Left lung (tissue), 10 donors: ENCODE results near the gene HIP1. TPM values are rescaled to one million over a fixed set of nuclear protein-coding genes. Genes with fewer than 3 reads are reported as not detected.
A peak's percentile ranks its signal among the peaks of the same experiment; 100 is the strongest.

ENCODE experiments used
- ATAC-seq: fragments of 200-7000 bp; cut with Tn5 transposase; one replicate; pipeline ENCODE4 v1.9.1; 2020; ENCODE audit warnings: moderate library complexity
- DNase-seq, 4 donors: peaks; one replicate each; pipeline ENCODE4 v3.0.0-alpha.2; 2013 to 2020
- H3K27ac ChIP-seq, 2 donors: fragments of 200-600 bp; sonication (generic) in 1 of 2; one replicate each; pipeline versions ENCODE4 v1.5.0 to v1.8.0; 2020 to 2021
- H3K27me3 ChIP-seq, 2 donors: fragments of 200-600 bp; sonication (generic) in 1 of 2; one replicate each; pipeline versions ENCODE4 v1.5.0 to v1.8.0; 2020 to 2021
- H3K36me3 ChIP-seq, 2 donors: fragments of 200-600 bp; sonication (generic) in 1 of 2; one replicate each; pipeline versions ENCODE4 v1.5.0 to v1.8.0; 2020 to 2021
- H3K4me1 ChIP-seq, 2 donors: fragments of 200-600 bp; one replicate each; pipeline ENCODE4 v1.8.0; 2021
- H3K4me3 ChIP-seq, 2 donors: fragments of 200-600 bp; sonication (generic) in 1 of 2; one replicate each; pipeline versions ENCODE4 v1.5.0 to v1.8.0; 2020 to 2021; ENCODE audit warnings: mild to moderate bottlenecking in 1 of 2
- H3K9me3 ChIP-seq, 2 donors: fragments of 200-600 bp; sonication (generic) in 1 of 2; one replicate each; pipeline versions ENCODE4 v1.5.0 to v1.8.0; 2020 to 2021
- intact Hi-C, 2 donors: fragments of 100-400 bp; cut with DNase I; formaldehyde crosslinking; loops; one replicate each; pipeline versions ENCODE4 v1.11.2 to v1.14.2; 2022
- polyA plus RNA-seq, 6 donors: library from polyadenylated mRNA; unstranded; fragments of 120-200 nt; gene quantifications; one replicate each; pipeline ENCODE4 v1.2.1, GENCODE V29; 2013; ENCODE audit not compliant: insufficient read length in 6 of 6
- total RNA-seq, 2 donors: library from RNA; stranded (reverse); fragmentation: NEBNext Ultra II Directional; extraction: Animal tissue kit (Norgen Biotek cat#: 25700); gene quantifications; one replicate each; pipeline ENCODE4 v1.2.1, GENCODE V29; 2021
- TF ChIP-seq, protein P1 (sequence below), 2 donors: fragments of 200-600 bp; sonication (generic) in 1 of 2; IDR thresholded peaks; one replicate each; pipeline versions ENCODE4 v1.5.0 to v1.8.0; 2021; ENCODE audit warnings: antibody characterized with exemption in 2 of 2
- donor health status: DM: no; HTN: yes; CAD: no.
- donor health status: DM: no; HTN: no; CAD: no.

The HIP1 gene
- total and polyA plus RNA-seq, 8 donors, result 41.9 to 84.2 (median 46.0) TPM

DNA sequence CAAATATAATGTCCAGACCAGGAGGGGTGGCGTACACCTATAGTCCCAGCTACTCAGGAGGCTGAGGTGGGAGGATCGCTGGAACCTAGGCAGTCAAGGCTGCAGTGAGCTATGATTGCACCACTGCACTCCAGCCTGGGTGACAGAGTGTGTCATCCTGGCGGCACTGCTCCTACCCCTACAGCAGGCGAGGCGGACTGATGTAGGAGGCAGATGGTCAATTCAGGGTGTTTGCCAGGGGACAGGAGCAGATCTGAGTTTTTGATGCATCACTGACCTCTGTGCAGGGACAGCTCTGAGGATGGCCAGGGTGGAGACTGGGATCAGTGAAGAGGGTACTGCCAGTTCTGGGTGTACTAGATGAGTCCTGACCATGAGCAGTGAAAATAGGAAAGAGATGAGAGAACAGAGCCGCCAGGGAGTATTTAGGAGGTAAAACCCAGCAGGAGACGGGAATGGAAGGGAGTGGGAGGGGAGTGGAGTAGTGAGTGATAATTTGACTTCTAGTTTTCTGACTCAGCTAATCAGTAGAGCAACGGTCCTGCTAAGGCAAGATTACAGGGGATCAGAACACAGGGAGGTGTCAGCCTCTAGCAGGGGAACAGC lies 75.3 kb downstream of the HIP1 start:
- H3K4me1 ChIP-seq, result no peaks in the 10 kb centered on the region
- ATAC-seq (no peak), DNase-seq (no peak)
- TF ChIP-seq, protein P1, sequence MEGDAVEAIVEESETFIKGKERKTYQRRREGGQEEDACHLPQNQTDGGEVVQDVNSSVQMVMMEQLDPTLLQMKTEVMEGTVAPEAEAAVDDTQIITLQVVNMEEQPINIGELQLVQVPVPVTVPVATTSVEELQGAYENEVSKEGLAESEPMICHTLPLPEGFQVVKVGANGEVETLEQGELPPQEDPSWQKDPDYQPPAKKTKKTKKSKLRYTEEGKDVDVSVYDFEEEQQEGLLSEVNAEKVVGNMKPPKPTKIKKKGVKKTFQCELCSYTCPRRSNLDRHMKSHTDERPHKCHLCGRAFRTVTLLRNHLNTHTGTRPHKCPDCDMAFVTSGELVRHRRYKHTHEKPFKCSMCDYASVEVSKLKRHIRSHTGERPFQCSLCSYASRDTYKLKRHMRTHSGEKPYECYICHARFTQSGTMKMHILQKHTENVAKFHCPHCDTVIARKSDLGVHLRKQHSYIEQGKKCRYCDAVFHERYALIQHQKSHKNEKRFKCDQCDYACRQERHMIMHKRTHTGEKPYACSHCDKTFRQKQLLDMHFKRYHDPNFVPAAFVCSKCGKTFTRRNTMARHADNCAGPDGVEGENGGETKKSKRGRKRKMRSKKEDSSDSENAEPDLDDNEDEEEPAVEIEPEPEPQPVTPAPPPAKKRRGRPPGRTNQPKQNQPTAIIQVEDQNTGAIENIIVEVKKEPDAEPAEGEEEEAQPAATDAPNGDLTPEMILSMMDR (IDR thresholded peaks at IDR 0.05), result no peak
- H3K4me3 ChIP-seq, result no peak overlapping the region
- no peaks in the 10 kb centered on the region for H3K36me3 ChIP-seq
- H3K27ac ChIP-seq, result no peak overlapping the region
- no peaks in the 10 kb centered on the region for H3K27me3 ChIP-seq
- intact Hi-C loops, result no loop called here
- no peaks in the 10 kb centered on the region for H3K9me3 ChIP-seq

DNA sequence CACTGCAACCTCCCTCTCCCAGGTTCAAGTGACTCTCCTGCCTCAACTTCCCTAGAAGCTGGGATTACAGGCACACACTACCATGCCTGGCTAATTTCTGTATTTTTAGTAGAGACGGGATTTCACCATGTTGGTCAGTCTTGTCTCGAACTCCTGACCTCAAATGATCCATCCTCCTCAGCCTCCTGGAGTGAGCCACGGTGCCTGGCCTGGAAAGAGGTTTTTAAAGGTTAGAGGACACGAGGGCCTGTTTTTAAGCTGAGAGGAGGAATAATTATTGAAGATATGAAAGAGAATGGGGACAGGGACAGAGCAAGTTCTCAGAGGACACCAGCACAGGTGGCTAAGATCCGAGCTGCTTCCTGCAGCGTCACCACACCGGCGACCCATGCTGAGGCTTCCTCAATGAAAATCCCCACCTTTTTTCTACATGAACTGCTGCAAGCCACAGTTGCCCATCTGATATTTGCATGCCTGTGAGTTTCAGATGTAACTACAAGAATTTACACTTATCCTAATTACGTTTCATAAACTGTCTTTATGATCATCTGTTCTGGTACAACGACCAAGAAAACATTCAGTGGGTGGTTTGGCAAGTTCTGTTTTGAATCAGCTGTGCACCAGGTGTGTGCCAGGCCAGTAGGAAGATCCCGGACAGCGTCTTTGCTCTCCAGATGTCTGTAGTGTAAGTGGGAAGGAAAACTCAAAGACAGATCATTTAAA lies 76.0 kb downstream of the HIP1 start:
- Histone ChIP-seq H3K27ac (no peak overlapping the region), H3K4me1 (no peaks in the 10 kb centered on the region), H3K9me3 (no peaks in the 10 kb centered on the region), H3K36me3 (no peaks in the 10 kb centered on the region), H3K4me3 (no peak overlapping the region), H3K27me3 (no peaks in the 10 kb centered on the region)
- intact Hi-C loops, result no loop called here
- TF ChIP-seq, protein P1 (IDR thresholded peaks at IDR 0.05), result no peak
- ATAC-seq (no peak), DNase-seq (no peak)

DNA sequence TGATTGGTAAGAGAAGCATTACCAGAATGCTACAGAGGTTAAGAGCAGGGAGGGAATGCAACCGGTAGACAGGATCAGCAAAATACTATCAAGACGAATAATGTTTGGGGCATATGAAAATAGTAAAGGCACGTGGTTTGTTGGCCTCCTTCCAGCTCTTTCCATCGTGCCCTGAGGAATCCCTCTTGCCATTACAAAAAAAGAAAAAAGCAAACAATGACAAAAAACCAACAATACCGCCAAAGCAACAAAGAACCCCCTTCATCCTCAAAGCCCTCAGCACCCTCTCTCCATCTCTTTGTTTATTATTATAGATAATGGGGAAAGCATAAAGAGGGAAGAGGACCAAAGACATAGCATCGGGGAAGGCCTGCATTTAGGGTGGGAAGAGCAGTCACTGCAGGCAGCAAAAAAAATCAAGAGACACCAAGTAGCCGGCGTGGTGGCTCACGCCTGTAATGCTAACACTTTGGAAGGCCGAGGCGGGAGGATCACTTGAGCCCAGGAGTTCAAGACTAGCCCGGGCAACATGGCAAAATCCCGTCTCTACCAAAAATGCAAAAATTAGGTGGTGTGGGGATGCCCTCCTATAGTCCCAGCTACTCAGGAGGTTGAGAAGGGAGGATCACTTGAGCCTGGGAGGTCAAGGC lies 78.0 kb downstream of the HIP1 start:
- H3K4me1 ChIP-seq, result no peaks in the 10 kb centered on the region
- DNase-seq (no peak), ATAC-seq (no peak)
- intact Hi-C loops, result no loop called here
- H3K4me3 ChIP-seq, result no peak overlapping the region
- H3K9me3 ChIP-seq, result no peaks in the 10 kb centered on the region
- H3K27me3 ChIP-seq, result no peaks in the 10 kb centered on the region
- no peaks in the 10 kb centered on the region for H3K36me3 ChIP-seq
- TF ChIP-seq, protein P1 (IDR thresholded peaks at IDR 0.05), result no peak
- H3K27ac ChIP-seq, result no peak overlapping the region

DNA sequence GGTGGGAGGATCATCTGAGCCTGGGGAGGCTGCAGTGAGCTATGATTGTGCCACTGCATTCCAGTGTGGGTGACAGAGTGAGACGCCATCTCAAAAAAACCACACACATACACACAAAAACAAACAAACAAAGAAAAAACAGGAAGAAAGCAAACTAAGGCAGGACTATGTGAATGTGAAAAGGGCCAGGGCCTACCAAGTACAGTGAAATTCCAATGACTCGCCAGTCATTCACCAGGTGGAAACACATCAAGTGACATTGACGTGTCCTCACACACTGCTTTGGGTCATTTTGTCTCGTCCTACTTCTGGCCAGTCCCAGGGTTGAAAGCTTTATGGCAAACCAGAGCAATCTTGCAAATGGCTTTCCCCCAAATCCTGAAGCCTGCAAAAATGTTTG lies 79.9 kb downstream of the HIP1 start:
- ATAC-seq (no peak), DNase-seq (no peak)
- H3K9me3 ChIP-seq, result no peaks in the 10 kb centered on the region

DNA sequence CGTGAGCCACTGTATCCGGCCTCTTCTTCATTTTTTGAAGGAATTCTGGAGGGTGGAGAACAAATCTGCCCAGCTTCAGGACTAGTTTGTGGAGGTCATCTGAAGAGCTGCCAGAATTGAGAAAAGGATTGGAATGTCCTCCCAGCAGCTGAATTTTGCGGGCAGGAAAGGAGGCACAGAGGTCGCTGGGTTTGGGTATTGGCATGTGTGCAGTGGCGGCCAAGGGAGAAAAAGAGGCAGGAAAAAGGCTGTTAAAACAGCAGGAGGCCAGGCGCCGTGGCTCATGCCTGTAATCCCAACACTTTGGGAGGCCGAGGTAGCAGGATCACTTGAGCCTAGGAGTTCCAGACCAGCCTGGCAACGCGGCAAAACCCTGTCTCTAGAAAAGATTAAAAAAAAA lies 80.4 kb downstream of the HIP1 start:
- DNase-seq (no peak), ATAC-seq (no peak)
- H3K36me3 ChIP-seq, result no peaks in the 10 kb centered on the region
- no peaks in the 10 kb centered on the region for H3K4me1 ChIP-seq
- TF ChIP-seq, protein P1 (IDR thresholded peaks at IDR 0.05), result no peak
- H3K9me3 ChIP-seq, result no peaks in the 10 kb centered on the region
- H3K27ac ChIP-seq, result peak overlapping the region in 1 of 2 donors; percentile 23
- no peak overlapping the region for H3K4me3 ChIP-seq
- H3K27me3 ChIP-seq, result no peaks in the 10 kb centered on the region
- intact Hi-C loops, result no loop called here

More for the DNA sequence above, 79.9 kb downstream of the HIP1 start:
- no peak overlapping the region for H3K4me3 ChIP-seq
- no peaks in the 10 kb centered on the region for H3K27me3 ChIP-seq
- TF ChIP-seq, protein P1 (IDR thresholded peaks at IDR 0.05), result no peak
- H3K36me3 ChIP-seq, result no peaks in the 10 kb centered on the region
- intact Hi-C loops, result no loop called here
- peak overlapping the region in 1 of 2 donors; percentile 23 for H3K27ac ChIP-seq
- H3K4me1 ChIP-seq, result no peaks in the 10 kb centered on the region
